Ovary (tissue), 9 donors: ENCODE results near the gene KLHL25. TPM values are rescaled to one million over a fixed set of nuclear protein-coding genes. Genes with fewer than 3 reads are reported as not detected.
"Not testable (repeated sequence)": the region's sequence is repeated elsewhere in the genome, so short reads cannot be mapped to it uniquely, and the experiment has no call there.

Source experiments
- DNase-seq, 5 donors: peaks; one replicate each; pipeline ENCODE4 v3.0.0-alpha.2; 2019 to 2020
- H3K27ac ChIP-seq, 2 donors: fragments of 200-600 bp; one replicate each; pipeline versions ENCODE4 v1.5.1 to v1.8.0; 2019 to 2022
- H3K27me3 ChIP-seq: fragments of 200-600 bp; one replicate; pipeline ENCODE4 v1.8.0; 2022
- H3K36me3 ChIP-seq: fragments of 200-600 bp; sonication (generic); one replicate; pipeline ENCODE4 v1.5.1; 2019
- H3K4me1 ChIP-seq: one replicate; pipeline ENCODE4 v1.8.1; 2013; ENCODE audit warnings: mild to moderate bottlenecking, moderate library complexity; ENCODE audit not compliant: insufficient read depth
- H3K4me3 ChIP-seq: fragments of 200-600 bp; sonication (generic); one replicate; pipeline ENCODE4 v1.5.1; 2017
- H3K9me3 ChIP-seq, 2 donors: fragments of 200-600 bp in 1 of 2; sonication (generic) in 1 of 2; one replicate each; pipeline versions ENCODE4 v1.5.1 to v1.8.1; 2013 to 2019; ENCODE audit warnings: mild to moderate bottlenecking in 1 of 2, moderate library complexity in 1 of 2
- CTCF ChIP-seq, 3 donors: fragments of 450-650 bp in 2 of 3; fragments of 200-600 bp in 1 of 3; IDR thresholded peaks; one replicate each; pipeline versions ENCODE4 v1.5.1 to v1.8.0; 2016 to 2022; ENCODE audit warnings: antibody characterized with exemption in 3 of 3, mild to moderate bottlenecking in 1 of 3
- EP300 ChIP-seq: sonication (generic); formaldehyde crosslinking; IDR thresholded peaks from one replicate; pipeline ENCODE4 v1.6.1; 2017; ENCODE audit warnings: antibody characterized with exemption
- POLR2A ChIP-seq: fragments of 450-650 bp; IDR thresholded peaks from one replicate; pipeline ENCODE4 v1.6.1; 2017; ENCODE audit warnings: antibody characterized with exemption, mild to moderate bottlenecking, moderate library complexity
- whole genome bisulfite sequencing, 3 donors: extraction: QIAGEN DNeasy Blood & Tissue Kit in 1 of 3; methylation state at CpG; one replicate each; pipeline versions ENCODE4 v1.1.5 to v1.1.7; 2013 to 2017; 5-methylcytosine and 5-hydroxymethylcytosine counted together
- intact Hi-C, 4 donors: fragments of 100-400 bp; cut with DNase I; formaldehyde crosslinking; loops; one replicate each; pipeline versions ENCODE4 v1.11.0 to v1.15.1; 2022 to 2023
- polyA plus RNA-seq, 2 donors: library from polyadenylated mRNA; stranded (reverse); fragments of 200-250 nt in 1 of 2; fragments of 350-450 nt in 1 of 2; fragmentation: Illumina TruSeq in 1 of 2; extraction: RNeasy Lipid Tissue Mini Kit (QIAGEN cat#74804) in 1 of 2; gene quantifications; one replicate each; pipeline ENCODE4 v1.2.3, GENCODE V29; 2013 to 2014
- total RNA-seq, 7 donors: library from RNA; depleted of rRNA in 2 of 7; stranded (reverse); fragments of >200 nt in 2 of 7; fragmentation: NEBNext Ultra II Directional in 3 of 7; extraction: Animal tissue kit (Norgen Biotek cat#: 25700) in 3 of 7; gene quantifications; one replicate each; pipeline versions ENCODE4 v1.1.0 to v1.2.4, GENCODE V29; 2016 to 2023
- donor health status: DM: no; HTN: no; CAD: no; lungs with moderate emphysema.
- donor health status: DM: no; HTN: no; CAD: no.
- donor health status: Bipolar disorder and iron deficiency.
- donor health status: DM: yes; HTN: yes; CAD: no.
- donor health status: DM: no; HTN: no; CAD: no.
- donor health status: DM: yes; HTN: yes; CAD: no.

The KLHL25 gene
- total and polyA plus RNA-seq, 9 donors, result 0.58 to 9.6 (median 5.8) TPM

GRCh38 chr15:85834651-85835050 is 39.9 kb upstream of the KLHL25 start:
- H3K4me3 ChIP-seq, result no peak overlapping the region
- DNase-seq, result no peak
- no peaks in the 10 kb centered on the region for H3K27me3 ChIP-seq
- no peaks in the 10 kb centered on the region for H3K4me1 ChIP-seq
- no peaks in the 10 kb centered on the region for H3K36me3 ChIP-seq
- intact Hi-C loops, result loop anchor here (5.0 to 10.0 kb wide), 4 partner anchors 87 to 350 kb away; no protein-coding TSS in a partner anchor
- H3K27ac ChIP-seq, result no peak overlapping the region
- no peaks in the 10 kb centered on the region for H3K9me3 ChIP-seq
- WGBS, 3 donors, result 92 to 96% (median 94%) methylated on average over 3 of the region's 3 CpGs
- TF ChIP-seq POLR2A, result no peak
- TF ChIP-seq CTCF (IDR thresholded peaks at IDR 0.05), result no peak
- TF ChIP-seq EP300, result no peak

- no peaks in the 10 kb centered on the region for H3K36me3 ChIP-seq
Observed at GRCh38 chr15:85832394-85832793, 37.7 kb upstream of the KLHL25 start.

GRCh38 chr15:85831415-85832113 is 36.8 kb upstream of the KLHL25 start:
- peak; percentile 49 to 75 (median 52) for TF ChIP-seq CTCF (IDR thresholded peaks at IDR 0.05)
- TF ChIP-seq EP300, result no peak
- Histone ChIP-seq H3K36me3 (no peaks in the 10 kb centered on the region), H3K27ac (no peak overlapping the region), H3K27me3 (no peaks in the 10 kb centered on the region), H3K4me1 (no peaks in the 10 kb centered on the region), H3K9me3 (no peaks in the 10 kb centered on the region), H3K4me3 (no peak overlapping the region)
- intact Hi-C loops, result loop anchor here (2.0 to 10.0 kb wide), 5 partner anchors 84 to 347 kb away; no protein-coding TSS in a partner anchor
- DNase-seq, result peak; percentile 69 to 82 (median 77)
- WGBS, 3 donors, result 43 to 52% (median 46%) methylated on average over 15 of the region's 15 CpGs

More at GRCh38 chr15:85832394-85832793, 37.7 kb upstream of the KLHL25 start:
- 82 to 95% (median 92%) methylated on average over 4 of the region's 4 CpGs for WGBS, 3 donors
- Histone ChIP-seq H3K9me3 (no peaks in the 10 kb centered on the region), H3K4me1 (no peaks in the 10 kb centered on the region), H3K27ac (no peak overlapping the region), H3K27me3 (no peaks in the 10 kb centered on the region), H3K4me3 (no peak overlapping the region)
- intact Hi-C loops, result loop anchor here (2.0 to 10.0 kb wide), 5 partner anchors 85 to 348 kb away; no protein-coding TSS in a partner anchor
- no peak for TF ChIP-seq CTCF (IDR thresholded peaks at IDR 0.05)
- TF ChIP-seq POLR2A, result no peak
- no peak for TF ChIP-seq EP300
- no peak for DNase-seq

- H3K36me3 ChIP-seq, H3K27ac ChIP-seq, H3K4me1 ChIP-seq, H3K9me3 ChIP-seq, H3K27me3 ChIP-seq, H3K4me3 ChIP-seq, DNase-seq: not testable (repeated sequence)
- WGBS, 3 donors, result 94 to 98% (median 95%) methylated on average over 4 of the region's 4 CpGs
- intact Hi-C loops, result loop anchor here (5.0 to 10.0 kb wide), 4 partner anchors 82 to 345 kb away; no protein-coding TSS in a partner anchor
Observed at GRCh38 chr15:85829754-85830153, 35.0 kb upstream of the KLHL25 start.

GRCh38 chr15:85828874-85829273 is 34.1 kb upstream of the KLHL25 start:
- 76 to 83% (median 81%) methylated on average over 4 of the region's 4 CpGs for WGBS, 3 donors
- no peaks in the 10 kb centered on the region for H3K36me3 ChIP-seq
- no peak overlapping the region for H3K27ac ChIP-seq
- no peaks in the 10 kb centered on the region for H3K27me3 ChIP-seq
- no peak for DNase-seq
- no peaks in the 10 kb centered on the region for H3K4me1 ChIP-seq
- TF ChIP-seq EP300 (no peak), POLR2A (no peak), CTCF (IDR thresholded peaks at IDR 0.05) (no peak)
- intact Hi-C loops, result no loop called here
- no peak overlapping the region for H3K4me3 ChIP-seq
- H3K9me3 ChIP-seq, result no peaks in the 10 kb centered on the region
